SU-DHL-6 (cell line): ENCODE data around the gene C3orf62.
"Not testable (repeated sequence)": the region's sequence is repeated elsewhere in the genome, so short reads cannot be mapped to it uniquely, and the experiment has no call there.

Source experiments
- H2AFZ ChIP-seq: fragments of 200-600 bp; sonication (generic); 2 replicates; pipeline ENCODE4 v1.6.1; 2014; ENCODE audit warnings: low read depth, mild to moderate bottlenecking, moderate library complexity, mixed read lengths, antibody characterized with exemption, low read length; ENCODE audit not compliant: severe bottlenecking
- H3F3A ChIP-seq: fragments of 200-600 bp; shearing (Covaris generic); 2 replicates; pipeline ENCODE4 v1.6.0; 2016; ENCODE audit warnings: antibody characterized with exemption, mild to moderate bottlenecking; ENCODE audit not compliant: insufficient read depth
- H3K27ac ChIP-seq: fragments of 200-600 bp; sonication (generic); 2 replicates; pipeline ENCODE4 v1.5.1; 2016; ENCODE audit warnings: low read depth, mild to moderate bottlenecking, low read length, moderate library complexity, mixed read lengths
- H3K27me3 ChIP-seq: fragments of 200-600 bp; sonication (generic), shearing (Covaris generic); 2 replicates; pipeline ENCODE4 v1.6.0; 2014; ENCODE audit warnings: mild to moderate bottlenecking, low read length
- H3K36me3 ChIP-seq: fragments of 200-600 bp; sonication (generic); 2 replicates; pipeline ENCODE4 v1.6.1; 2014; ENCODE audit warnings: mild to moderate bottlenecking, low read length, mixed read lengths
- H3K4me2 ChIP-seq: fragments of 300-600, 200-600 bp; shearing (Covaris generic), sonication (generic); 2 replicates; pipeline ENCODE4 v1.6.0; 2014; ENCODE audit warnings: low read length, low read depth, mild to moderate bottlenecking; ENCODE audit not compliant: poor library complexity, severe bottlenecking
- H3K4me3 ChIP-seq: fragments of 200-600 bp; sonication (generic); 2 replicates; pipeline ENCODE4 v1.5.1; 2014; ENCODE audit warnings: antibody characterized with exemption, low read length, mild to moderate bottlenecking, mixed read lengths; ENCODE audit not compliant: insufficient read depth, poor library complexity, severe bottlenecking
- H3K79me2 ChIP-seq: fragments of 200-600 bp; sonication (generic); 2 replicates; pipeline ENCODE4 v1.6.1; 2014; ENCODE audit warnings: mild to moderate bottlenecking, low read length, moderate library complexity; ENCODE audit not compliant: insufficient read depth
- H3K9ac ChIP-seq: fragments of 200-600 bp; sonication (generic); 2 replicates; pipeline ENCODE4 v1.7.0; 2014; ENCODE audit warnings: mild to moderate bottlenecking, low read length
- H3K9me2 ChIP-seq: fragments of 200-600 bp; sonication (generic); replicated peaks from 2 replicates; pipeline ENCODE4 v1.6.1; 2014; ENCODE audit warnings: low read length; ENCODE audit not compliant: insufficient read depth
- H3K9me3 ChIP-seq: fragments of 200-600 bp; sonication (generic); 2 replicates; pipeline ENCODE4 v1.6.1; 2014; ENCODE audit warnings: low read length, mixed read lengths; ENCODE audit not compliant: insufficient read depth
- H4K20me1 ChIP-seq: fragments of 200-600 bp; sonication (generic); 2 replicates; pipeline ENCODE4 v1.6.1; 2014; ENCODE audit warnings: low read depth, mild to moderate bottlenecking, antibody characterized with exemption, low read length, moderate library complexity, mixed read lengths
- EZH2phosphoT487 ChIP-seq: fragments of 200-600 bp; sonication (generic), shearing (Covaris generic); conservative IDR thresholded peaks from 2 replicates; pipeline ENCODE4 v1.6.1; 2018; ENCODE audit warnings: mild to moderate bottlenecking, antibody characterized with exemption, low read length, moderate library complexity, mixed read lengths
- TF ChIP-seq, protein P1 (sequence below): fragments of 200-600 bp; sonication (generic); IDR thresholded peaks from one replicate; pipeline ENCODE4 v1.5.1; 2017; ENCODE audit warnings: antibody characterized with exemption, mild to moderate bottlenecking, low read length, moderate library complexity; ENCODE audit not compliant: insufficient read depth, poor library complexity, severe bottlenecking

The C3orf62 gene

DNA sequence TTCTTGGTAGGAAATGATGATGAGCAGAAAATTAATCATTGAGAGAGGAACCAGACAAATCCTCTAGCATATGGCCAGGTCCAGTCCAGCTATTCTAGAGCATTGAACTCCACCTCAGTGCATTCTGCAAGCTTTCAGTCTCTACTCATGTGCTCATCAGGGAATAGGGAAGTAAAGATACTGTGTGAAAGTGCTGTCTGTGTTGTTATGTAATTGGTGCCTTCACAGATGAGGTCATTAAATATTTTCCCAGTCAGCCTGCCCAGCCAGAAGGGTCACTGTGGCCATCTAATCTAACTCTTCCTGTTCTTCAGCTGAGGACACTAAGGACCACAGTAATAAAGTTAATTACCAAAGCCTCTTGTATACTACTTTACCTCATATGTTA lies 28.2 kb downstream of the C3orf62 start:
- H3K9ac ChIP-seq = no peak overlapping the region

DNA sequence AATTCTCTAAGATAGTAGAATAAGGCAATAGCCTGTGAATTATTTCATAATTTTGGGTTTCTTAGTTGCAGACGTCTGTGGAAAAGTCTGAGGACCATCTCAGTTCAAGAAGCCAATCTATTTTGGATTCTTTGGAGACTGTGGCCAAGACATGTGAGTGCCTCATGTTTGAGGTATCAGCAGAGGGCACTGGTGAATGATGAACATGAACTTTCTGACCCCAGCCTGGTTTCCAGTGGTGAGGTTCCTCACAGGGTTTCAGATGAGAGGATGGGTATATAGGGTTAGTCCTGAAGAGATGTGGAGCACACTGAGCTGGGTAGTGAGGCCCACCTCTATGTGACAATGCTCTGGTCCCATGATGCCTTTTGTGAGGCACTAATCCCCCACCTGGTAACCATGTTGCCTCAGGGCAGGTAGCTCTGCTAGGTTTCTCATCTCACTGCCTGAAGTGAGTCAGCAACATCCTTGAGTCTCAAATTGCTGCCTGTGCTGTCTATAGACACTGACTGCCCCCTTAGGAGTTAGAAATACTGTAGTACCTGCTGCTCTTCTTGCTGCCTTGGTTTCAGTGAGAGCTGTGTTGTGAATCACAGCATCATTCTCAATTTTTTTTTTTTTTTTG lies 32.3 kb downstream of the C3orf62 start:
- Histone ChIP-seq H3K27ac (no peak overlapping the region), H3K36me3 (no peaks in the 10 kb centered on the region), H3K9me3 (no peaks in the 10 kb centered on the region), H3F3A (no peaks in the 10 kb centered on the region), H2AFZ (no peak overlapping the region), H4K20me1 (no peaks in the 10 kb centered on the region), H3K4me3 (no peak overlapping the region), H3K79me2 (no peaks in the 10 kb centered on the region), H3K4me2 (no peak overlapping the region), H3K9ac (no peak overlapping the region), H3K9me2 (no peaks in the 10 kb centered on the region), H3K27me3 (no peaks in the 10 kb centered on the region)
- no peak for TF ChIP-seq EZH2phosphoT487
- TF ChIP-seq, protein P1, sequence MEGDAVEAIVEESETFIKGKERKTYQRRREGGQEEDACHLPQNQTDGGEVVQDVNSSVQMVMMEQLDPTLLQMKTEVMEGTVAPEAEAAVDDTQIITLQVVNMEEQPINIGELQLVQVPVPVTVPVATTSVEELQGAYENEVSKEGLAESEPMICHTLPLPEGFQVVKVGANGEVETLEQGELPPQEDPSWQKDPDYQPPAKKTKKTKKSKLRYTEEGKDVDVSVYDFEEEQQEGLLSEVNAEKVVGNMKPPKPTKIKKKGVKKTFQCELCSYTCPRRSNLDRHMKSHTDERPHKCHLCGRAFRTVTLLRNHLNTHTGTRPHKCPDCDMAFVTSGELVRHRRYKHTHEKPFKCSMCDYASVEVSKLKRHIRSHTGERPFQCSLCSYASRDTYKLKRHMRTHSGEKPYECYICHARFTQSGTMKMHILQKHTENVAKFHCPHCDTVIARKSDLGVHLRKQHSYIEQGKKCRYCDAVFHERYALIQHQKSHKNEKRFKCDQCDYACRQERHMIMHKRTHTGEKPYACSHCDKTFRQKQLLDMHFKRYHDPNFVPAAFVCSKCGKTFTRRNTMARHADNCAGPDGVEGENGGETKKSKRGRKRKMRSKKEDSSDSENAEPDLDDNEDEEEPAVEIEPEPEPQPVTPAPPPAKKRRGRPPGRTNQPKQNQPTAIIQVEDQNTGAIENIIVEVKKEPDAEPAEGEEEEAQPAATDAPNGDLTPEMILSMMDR = no peak

More for the DNA sequence above, 28.2 kb downstream of the C3orf62 start:
- H3K4me3 ChIP-seq = no peak overlapping the region
- H3K4me2 ChIP-seq = no peak overlapping the region
- no peaks in the 10 kb centered on the region for H3K27me3 ChIP-seq
- no peaks in the 10 kb centered on the region for H3K36me3 ChIP-seq
- H3K9me3 ChIP-seq = no peaks in the 10 kb centered on the region
- no peak overlapping the region for H3K27ac ChIP-seq
- no peak for TF ChIP-seq EZH2phosphoT487
- TF ChIP-seq, protein P1 = no peak
- no peaks in the 10 kb centered on the region for H3K79me2 ChIP-seq
- H2AFZ ChIP-seq = no peak overlapping the region
- H3F3A ChIP-seq = no peaks in the 10 kb centered on the region
- no peaks in the 10 kb centered on the region for H4K20me1 ChIP-seq
- H3K9me2 ChIP-seq = no peaks in the 10 kb centered on the region

DNA sequence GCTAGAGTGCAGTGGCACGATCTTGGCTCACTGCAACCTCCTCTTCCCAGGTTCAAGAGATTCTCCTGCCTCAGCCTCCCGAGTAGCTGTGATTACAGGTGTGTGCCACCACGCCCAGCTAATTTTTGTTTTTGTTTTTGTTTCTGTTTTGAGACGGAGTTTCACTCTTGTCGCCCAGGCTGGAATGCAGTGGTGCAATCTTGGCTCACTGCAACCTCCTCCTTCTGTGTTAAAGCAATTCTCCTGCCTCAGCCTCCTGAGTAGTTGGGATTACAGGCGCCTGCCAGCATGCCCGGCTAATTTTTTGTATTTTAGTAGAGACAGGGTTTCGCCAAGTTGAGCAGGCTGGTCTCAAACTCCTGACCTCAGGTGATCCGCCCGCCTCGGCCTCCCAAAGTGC lies 36.9 kb downstream of the C3orf62 start:
- H3K9me3 ChIP-seq, H3K27me3 ChIP-seq, H3K27ac ChIP-seq, H3K36me3 ChIP-seq, H2AFZ ChIP-seq, H4K20me1 ChIP-seq, H3K9ac ChIP-seq, H3F3A ChIP-seq, H3K4me2 ChIP-seq, H3K79me2 ChIP-seq, H3K9me2 ChIP-seq, H3K4me3 ChIP-seq: not testable (repeated sequence)

DNA sequence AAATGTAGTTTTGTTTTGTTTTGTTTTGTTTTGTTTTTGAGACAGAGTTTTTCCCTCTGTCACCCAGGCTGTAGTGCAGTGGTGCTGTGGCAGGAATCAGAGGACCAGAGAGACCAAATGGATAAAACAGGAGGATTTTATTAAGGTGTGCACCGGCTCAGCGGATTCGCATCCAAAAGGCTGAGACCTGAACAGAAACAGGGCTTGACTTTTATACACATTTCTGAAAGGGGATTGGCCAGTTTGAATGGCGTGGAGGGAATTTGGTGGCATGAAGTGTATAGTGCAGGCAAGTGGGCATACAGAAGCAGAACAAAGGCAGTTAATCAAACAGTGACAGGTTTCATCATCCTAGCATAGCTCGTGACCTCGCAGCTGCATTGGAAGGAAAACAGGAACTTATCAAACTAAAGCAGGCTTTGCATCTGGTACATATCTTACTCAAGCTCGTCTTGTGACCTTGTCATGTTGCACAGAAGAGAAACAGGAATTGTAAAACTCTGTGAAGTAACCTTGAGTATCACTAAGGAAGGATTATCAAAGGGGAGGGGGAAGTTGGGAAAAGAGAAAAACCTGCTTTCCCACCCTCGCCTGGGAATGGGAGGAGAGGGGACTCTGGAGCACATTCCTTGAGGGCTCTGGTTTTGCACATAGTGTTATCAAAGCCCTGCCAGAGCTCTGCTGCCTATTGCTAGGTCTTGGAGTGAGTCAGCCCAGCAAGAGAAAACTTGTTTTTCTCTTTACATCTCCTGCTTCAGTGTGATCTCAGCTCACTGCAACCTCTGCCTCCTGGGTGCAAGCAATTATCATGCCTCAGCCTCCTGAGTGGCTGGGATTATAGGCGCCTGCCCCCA lies 38.5 kb downstream of the C3orf62 start:
- Histone ChIP-seq H4K20me1 (no peaks in the 10 kb centered on the region), H3K9me2 (no peaks in the 10 kb centered on the region), H3K79me2 (no peaks in the 10 kb centered on the region), H3F3A (no peaks in the 10 kb centered on the region), H3K4me3 (no peak overlapping the region), H3K27ac (peak overlapping the region; percentile 58), H3K9ac (no peak overlapping the region), H3K4me2 (no peak overlapping the region), H2AFZ (no peak overlapping the region), H3K27me3 (no peaks in the 10 kb centered on the region), H3K36me3 (no peaks in the 10 kb centered on the region), H3K9me3 (peaks cover 6% of the 10 kb centered on the region; the same call in 1 of the 2 replicates)
- TF ChIP-seq EZH2phosphoT487 = no peak
- TF ChIP-seq, protein P1 = no peak
